Activated naive CD4-positive, alpha-beta T cell treated with anti-CD3 and anti-CD28 coated beads for 36 hours (primary cell): ENCODE measurements around the gene GGPS1. TPM values are rescaled to one million over a fixed set of nuclear protein-coding genes. Genes with fewer than 3 reads are reported as not detected.
A peak's percentile ranks its signal among the peaks of the same experiment; 100 is the strongest.
"Not testable (repeated sequence)": the region's sequence is repeated elsewhere in the genome, so short reads cannot be mapped to it uniquely, and the experiment has no call there.

Source experiments
- CTCF ChIA-PET: fragments of 350-600 bp; sonication (Branson Sonifier 250); formaldehyde crosslinking; loops from one replicate; lab custom pipeline; 2021; ENCODE audit warnings: antibody characterized with exemption; lab: Charles Lee
- DNase-seq: peaks from one replicate; pipeline ENCODE4 v3.0.0-alpha.2; 2020
- H3K27ac Mint-ChIP-seq: one replicate; pipeline ENCODE4 v1.8.0; 2021; ENCODE audit warnings: mild to moderate bottlenecking, mixed read lengths
- H3K27me3 Mint-ChIP-seq: one replicate; pipeline ENCODE4 v1.8.0; 2021; ENCODE audit warnings: low read depth, mixed read lengths
- H3K36me3 Mint-ChIP-seq: one replicate; pipeline ENCODE4 v1.8.0; 2021; ENCODE audit warnings: low read depth, mixed read lengths
- H3K4me1 Mint-ChIP-seq: one replicate; pipeline ENCODE4 v1.8.0; 2021; ENCODE audit warnings: low read depth, mixed read lengths
- H3K4me3 Mint-ChIP-seq: one replicate; pipeline ENCODE4 v1.8.0; 2021; ENCODE audit warnings: mild to moderate bottlenecking, moderate library complexity, mixed read lengths
- H3K9me3 Mint-ChIP-seq: one replicate; pipeline ENCODE4 v1.8.0; 2021; ENCODE audit warnings: mixed read lengths
- intact Hi-C: fragments of 100-400 bp; cut with micrococcal nuclease; formaldehyde crosslinking; loops from one replicate; pipeline ENCODE4 v1.15.1; 2023
- total RNA-seq, 2 experiments: library from RNA; stranded (reverse); gene quantifications; one replicate each; pipeline ENCODE4 v1.2.3, GENCODE V29; 2021

Gene GGPS1
- total RNA-seq, 2 experiments from 2014 or later = 35.3 to 36.9 TPM

DNA sequence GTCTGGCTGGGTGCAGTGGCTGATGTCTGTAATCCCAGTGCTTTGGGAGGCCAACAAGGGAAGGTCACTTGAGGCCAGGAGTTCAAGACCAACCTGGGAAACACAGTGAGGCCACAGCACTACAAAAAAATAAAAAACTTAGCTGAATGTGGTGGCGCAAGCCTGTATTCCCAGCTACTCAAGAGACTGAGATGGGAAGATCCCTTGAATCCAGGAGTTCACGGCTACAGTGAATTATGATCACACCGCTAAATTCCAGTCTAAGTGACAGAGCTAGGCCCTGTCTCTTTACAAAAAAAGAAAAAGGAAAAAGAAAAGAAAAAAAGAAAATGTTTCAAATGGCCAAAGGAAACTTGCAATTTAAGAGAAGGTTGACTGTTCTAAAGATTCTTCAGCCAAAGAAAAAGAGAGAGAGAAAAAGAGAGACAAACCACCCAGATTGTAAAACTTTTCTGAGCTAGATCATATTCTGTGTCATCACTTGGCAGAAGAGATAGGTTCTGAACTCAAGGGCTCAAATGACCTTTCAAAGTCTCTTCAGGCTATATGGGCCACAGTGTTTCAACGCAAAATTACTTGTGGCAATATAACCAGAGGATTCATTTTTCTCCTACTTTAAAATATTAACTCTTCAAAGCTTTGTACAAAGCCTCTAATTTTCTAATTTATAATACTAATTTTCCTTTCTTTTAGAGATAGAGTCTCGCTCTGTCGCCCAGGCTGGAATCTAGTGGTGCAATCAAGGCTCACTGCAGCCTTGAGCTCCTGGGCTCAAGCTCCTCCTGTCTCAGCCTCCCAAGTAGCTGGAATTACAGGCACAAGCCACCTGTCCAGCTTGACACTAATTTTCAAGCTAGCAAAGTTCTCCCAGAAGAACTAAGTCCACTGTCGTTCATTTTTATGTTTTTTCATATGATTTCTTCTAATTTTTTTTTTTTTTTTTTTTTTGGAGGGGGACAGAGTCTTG is 20.9 kb upstream of the GGPS1 start:
- H3K36me3 Mint-ChIP-seq = peaks cover 6% of the 10 kb centered on the region
- CTCF ChIA-PET = interaction anchor here (0.7 kb wide), 1 partner anchor 21 kb away, joined by 3 read pairs; the partner anchor contains the start of genes ARID4B and GGPS1
- no peaks in the 10 kb centered on the region for H3K9me3 Mint-ChIP-seq
- H3K27me3 Mint-ChIP-seq = no peaks in the 10 kb centered on the region
- no peak overlapping the region for H3K4me3 Mint-ChIP-seq
- intact Hi-C loops = no loop called here
- no peak for DNase-seq
- H3K4me1 Mint-ChIP-seq = peaks cover 57% of the 10 kb centered on the region
- H3K27ac Mint-ChIP-seq = peak overlapping the region; percentile 22

DNA sequence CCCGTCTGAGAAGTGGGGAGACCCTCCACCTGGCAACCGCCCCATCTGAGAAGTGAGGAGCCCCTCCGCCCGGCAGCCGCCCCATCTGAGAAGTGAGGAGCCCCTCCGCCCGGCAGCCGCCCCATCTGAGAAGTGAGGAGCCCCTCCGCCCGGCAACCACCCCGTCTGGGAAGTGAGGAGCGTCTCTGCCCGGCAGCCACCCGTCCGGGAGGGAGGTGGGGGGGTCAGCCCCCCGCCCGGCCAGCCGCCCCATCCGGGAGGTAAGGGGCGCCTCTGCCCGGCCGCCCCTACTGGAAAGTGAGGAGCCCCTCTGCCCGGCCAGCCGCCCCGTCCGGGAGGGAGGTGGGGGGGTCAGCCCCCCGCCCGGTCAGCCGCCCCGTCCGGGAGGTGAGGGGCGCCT is 19.2 kb upstream of the GGPS1 start:
- H3K36me3 Mint-ChIP-seq, H3K4me3 Mint-ChIP-seq, H3K27me3 Mint-ChIP-seq, DNase-seq, H3K27ac Mint-ChIP-seq, CTCF ChIA-PET, H3K9me3 Mint-ChIP-seq, intact Hi-C loops: not testable (repeated sequence)
- H3K4me1 Mint-ChIP-seq = peaks cover 68% of the 10 kb centered on the region

DNA sequence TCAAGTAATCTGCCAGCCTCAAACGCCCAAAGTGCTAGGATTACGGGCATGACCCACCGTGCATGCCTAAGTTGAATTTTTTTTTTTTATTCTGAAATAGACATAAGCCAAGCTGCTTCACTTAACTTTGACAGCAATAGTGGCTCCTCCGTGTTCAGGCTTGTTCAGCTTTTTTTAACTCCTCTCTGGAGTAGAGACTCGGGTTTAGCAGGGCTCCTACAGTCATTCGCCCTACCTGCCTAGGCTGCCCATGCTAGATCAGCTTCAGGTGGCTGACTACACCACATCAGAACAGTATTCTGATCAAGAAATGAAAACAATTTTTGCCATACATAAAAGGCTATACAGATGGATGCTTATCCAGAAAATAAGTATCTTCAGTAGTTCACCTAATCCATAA is 15.1 kb upstream of the GGPS1 start:
- Mint-ChIP-seq H3K27me3 (no peaks in the 10 kb centered on the region), H3K27ac (peak overlapping the region; percentile 47), H3K9me3 (no peaks in the 10 kb centered on the region), H3K36me3 (peaks cover 5% of the 10 kb centered on the region), H3K4me3 (peak overlapping the region; percentile 33), H3K4me1 (peaks cover 59% of the 10 kb centered on the region)
- intact Hi-C loops = loop anchor here (1.0 kb wide), 1 partner anchor 8 kb away; no protein-coding TSS in a partner anchor
- CTCF ChIA-PET = interaction anchor here (1.0 to 1.6 kb wide), 5 partner anchors 11 to 60 kb away, joined by 3 to 7 read pairs (median 4); no protein-coding TSS in a partner anchor
- peak; percentile 17 for DNase-seq

DNA sequence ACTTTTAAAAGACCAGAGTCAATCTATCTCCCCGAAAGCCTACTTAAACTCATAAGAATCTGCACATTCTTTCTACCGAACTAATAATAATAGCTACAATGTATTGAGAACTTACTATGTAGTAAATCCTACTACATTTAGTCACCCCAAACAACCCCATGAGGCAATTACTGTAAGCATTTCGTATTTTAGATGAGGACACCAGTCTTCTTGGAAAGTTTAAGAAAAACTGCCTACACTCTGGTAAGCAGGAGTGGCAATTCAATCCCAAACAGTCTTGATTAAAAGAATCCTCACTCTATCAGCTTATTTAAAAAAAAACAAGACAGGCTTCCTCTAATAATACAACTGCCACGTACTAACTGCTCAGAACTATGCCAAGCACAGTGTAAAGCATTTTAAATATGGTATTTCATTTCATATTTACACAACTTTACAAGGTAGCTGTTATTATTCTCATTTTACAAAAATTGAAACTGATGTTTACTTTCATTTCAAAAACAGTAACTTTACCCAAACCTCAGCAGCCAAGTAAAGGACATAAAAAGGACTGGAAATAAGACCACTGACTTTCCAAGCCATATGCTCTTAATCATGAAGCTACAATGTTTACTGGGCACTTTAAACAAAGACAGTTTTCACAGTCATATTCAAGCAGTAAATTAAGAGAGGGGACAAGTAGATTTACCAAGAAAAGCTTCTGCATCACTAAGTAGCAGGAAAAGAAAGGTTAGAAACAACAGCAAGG is 14.3 kb upstream of the GGPS1 start:
- Mint-ChIP-seq H3K36me3 (peaks cover 13% of the 10 kb centered on the region), H3K9me3 (no peaks in the 10 kb centered on the region), H3K4me3 (peak overlapping the region; percentile 28), H3K4me1 (peaks cover 65% of the 10 kb centered on the region), H3K27me3 (no peaks in the 10 kb centered on the region), H3K27ac (peak overlapping the region; percentile 47)
- CTCF ChIA-PET = interaction anchor here (0.6 to 1.4 kb wide), 8 partner anchors 8 to 61 kb away, joined by 3 to 7 read pairs (median 4); no protein-coding TSS in a partner anchor
- intact Hi-C loops = loop anchor here (1.0 to 2.0 kb wide), 2 partner anchors 7 to 15 kb away; no protein-coding TSS in a partner anchor
- DNase-seq = no peak

DNA sequence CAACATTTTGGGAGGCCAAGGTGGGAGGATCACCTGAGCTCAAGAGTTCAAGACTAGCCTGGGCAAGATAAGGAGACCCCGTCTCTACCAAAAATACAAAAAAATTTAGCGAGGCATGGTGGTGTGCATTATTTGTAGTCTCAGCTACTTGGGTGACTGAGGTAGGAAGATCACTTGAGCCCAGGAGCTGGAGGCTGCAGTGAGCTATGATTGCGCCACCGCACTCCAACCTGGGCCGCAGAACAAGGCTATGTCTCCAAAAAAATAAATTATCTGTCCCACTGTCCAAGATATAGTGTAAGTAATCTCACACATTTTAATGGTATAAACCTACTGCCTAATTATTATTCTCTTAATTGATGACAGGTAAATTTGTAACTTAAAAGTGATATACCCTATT is 13.2 kb upstream of the GGPS1 start:
- Mint-ChIP-seq H3K9me3 (no peaks in the 10 kb centered on the region), H3K36me3 (peaks cover 13% of the 10 kb centered on the region), H3K4me3 (no peak overlapping the region), H3K4me1 (peaks cover 71% of the 10 kb centered on the region), H3K27me3 (no peaks in the 10 kb centered on the region), H3K27ac (peak overlapping the region; percentile 18)
- DNase-seq = no peak
- CTCF ChIA-PET = interaction anchor here (1.4 kb wide), 1 partner anchor 102 kb away, joined by 3 read pairs; no protein-coding TSS in a partner anchor
- intact Hi-C loops = loop anchor here (2.0 kb wide), 1 partner anchor 16 kb away; no protein-coding TSS in a partner anchor

DNA sequence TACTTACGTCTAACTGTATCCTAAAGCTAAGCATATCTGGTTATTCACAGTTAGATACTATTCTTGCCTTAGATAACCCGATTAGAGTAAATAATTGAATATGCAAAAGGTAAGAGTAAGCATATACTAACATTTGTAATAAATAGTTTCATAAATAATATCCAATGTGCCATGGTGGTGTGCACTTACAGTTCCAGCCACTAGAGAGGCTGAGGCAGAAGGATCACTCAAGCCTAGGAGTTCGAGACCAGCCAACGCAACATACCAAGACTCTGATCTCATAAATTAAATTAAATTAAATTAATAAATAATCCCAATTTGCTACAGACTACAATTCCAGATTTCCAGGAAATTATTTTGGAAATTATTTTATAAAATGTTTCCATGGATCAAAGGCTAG is 12.6 kb upstream of the GGPS1 start:
- no peak for DNase-seq
- CTCF ChIA-PET = interaction anchor here (1.4 kb wide), 1 partner anchor 101 kb away, joined by 3 read pairs; no protein-coding TSS in a partner anchor
- H3K27me3 Mint-ChIP-seq = no peaks in the 10 kb centered on the region
- peaks cover 72% of the 10 kb centered on the region for H3K4me1 Mint-ChIP-seq
- H3K27ac Mint-ChIP-seq = no peak overlapping the region
- no peak overlapping the region for H3K4me3 Mint-ChIP-seq
- H3K36me3 Mint-ChIP-seq = peaks cover 17% of the 10 kb centered on the region
- H3K9me3 Mint-ChIP-seq = no peaks in the 10 kb centered on the region
- intact Hi-C loops = loop anchor here (2.0 kb wide), 1 partner anchor 17 kb away; no protein-coding TSS in a partner anchor

DNA sequence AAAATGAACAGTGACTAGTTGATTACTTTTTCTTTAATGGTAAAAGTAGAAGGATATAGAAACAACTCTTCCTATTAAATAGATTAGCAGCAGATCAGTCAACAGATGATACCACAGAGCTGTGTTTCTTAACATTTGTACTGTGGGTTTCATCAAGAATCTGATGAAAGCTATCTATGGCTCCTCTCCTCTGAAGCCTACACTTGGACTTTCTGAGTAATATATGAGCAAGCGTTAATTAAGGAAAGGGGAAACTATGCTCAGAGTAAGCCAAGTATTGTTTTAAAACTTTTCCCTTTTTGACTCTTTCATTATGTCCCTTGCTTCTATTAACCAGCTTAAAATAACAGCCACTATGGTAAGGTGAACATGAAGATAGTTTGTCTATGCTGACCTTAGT is 11.2 kb upstream of the GGPS1 start:
- H3K4me1 Mint-ChIP-seq = peaks cover 75% of the 10 kb centered on the region
- CTCF ChIA-PET = interaction anchor here (1.2 kb wide), 1 partner anchor 13 kb away, joined by 3 read pairs; no protein-coding TSS in a partner anchor
- H3K36me3 Mint-ChIP-seq = peaks cover 24% of the 10 kb centered on the region
- no peak for DNase-seq
- intact Hi-C loops = loop anchor here (1.0 kb wide), 1 partner anchor 11 kb away; the partner anchor contains the start of genes ARID4B and GGPS1
- no peak overlapping the region for H3K4me3 Mint-ChIP-seq
- H3K27ac Mint-ChIP-seq = peak overlapping the region; percentile 60
- no peaks in the 10 kb centered on the region for H3K9me3 Mint-ChIP-seq
- no peaks in the 10 kb centered on the region for H3K27me3 Mint-ChIP-seq

DNA sequence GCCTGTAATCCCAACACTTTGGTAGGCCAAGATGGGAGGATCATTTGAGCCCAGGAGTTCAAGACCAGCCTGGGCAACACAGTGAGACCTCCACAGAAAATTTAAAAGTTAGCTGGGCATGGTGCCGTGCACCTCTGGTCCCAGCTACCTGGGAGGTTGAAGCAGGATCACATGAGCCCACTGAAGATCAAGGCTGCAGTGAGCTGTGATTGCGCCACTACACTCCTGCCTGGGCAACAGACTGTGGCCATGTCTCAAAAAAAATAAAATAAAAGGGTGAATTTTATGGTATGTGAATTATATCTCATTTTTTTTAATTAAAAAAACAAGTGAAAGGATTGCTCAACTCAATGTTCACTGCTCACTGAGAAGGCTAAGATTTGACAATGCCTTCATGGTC is 9.1 kb upstream of the GGPS1 start:
- intact Hi-C loops = no loop called here
- H3K27ac Mint-ChIP-seq = no peak overlapping the region

DNA sequence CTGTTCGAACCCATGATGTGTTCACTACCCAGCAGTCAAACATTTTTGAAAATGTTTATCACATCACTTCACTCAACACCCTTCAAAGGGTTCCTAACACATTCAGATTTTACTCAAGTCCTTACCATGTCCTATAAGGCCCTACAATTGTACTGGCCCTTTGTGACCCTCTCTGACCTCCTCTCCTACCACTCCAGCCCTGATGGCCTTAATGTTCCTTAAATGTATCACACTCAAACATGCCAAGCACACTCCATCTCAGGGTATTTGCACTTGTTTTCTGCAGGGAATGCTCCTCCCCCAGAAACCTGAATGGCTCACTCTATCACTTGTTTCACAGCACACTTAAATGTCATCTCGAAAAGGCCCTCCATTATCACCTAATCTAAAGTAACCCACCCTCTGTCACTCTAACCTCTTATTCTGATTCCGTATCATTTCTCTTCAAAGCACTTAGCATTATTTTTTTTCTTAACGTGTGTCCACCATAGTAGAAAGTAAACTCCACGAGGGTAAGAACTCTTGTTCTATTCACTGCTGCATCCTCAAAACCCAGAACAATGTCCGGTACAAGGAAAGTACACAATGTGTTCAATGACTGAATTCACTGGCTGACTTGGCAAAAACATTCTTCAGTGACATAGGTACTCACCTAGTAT is 7.7 kb upstream of the GGPS1 start:
- intact Hi-C loops = loop anchor here (1.0 kb wide), 1 partner anchor 7 kb away; no protein-coding TSS in a partner anchor
- Mint-ChIP-seq H3K27ac (peak overlapping the region; percentile 55), H3K4me1 (peaks cover 70% of the 10 kb centered on the region), H3K27me3 (no peaks in the 10 kb centered on the region), H3K4me3 (no peak overlapping the region), H3K9me3 (no peaks in the 10 kb centered on the region), H3K36me3 (peaks cover 30% of the 10 kb centered on the region)
- CTCF ChIA-PET = no interaction called here
- DNase-seq = no peak

More for the DNA sequence above, 9.1 kb upstream of the GGPS1 start:
- H3K27me3 Mint-ChIP-seq = no peaks in the 10 kb centered on the region
- H3K4me3 Mint-ChIP-seq = no peak overlapping the region
- DNase-seq = no peak
- CTCF ChIA-PET = interaction anchor here (0.7 kb wide), 1 partner anchor 192 kb away, joined by 3 read pairs; no protein-coding TSS in a partner anchor
- H3K9me3 Mint-ChIP-seq = no peaks in the 10 kb centered on the region
- H3K4me1 Mint-ChIP-seq = peaks cover 71% of the 10 kb centered on the region
- peaks cover 27% of the 10 kb centered on the region for H3K36me3 Mint-ChIP-seq

DNA sequence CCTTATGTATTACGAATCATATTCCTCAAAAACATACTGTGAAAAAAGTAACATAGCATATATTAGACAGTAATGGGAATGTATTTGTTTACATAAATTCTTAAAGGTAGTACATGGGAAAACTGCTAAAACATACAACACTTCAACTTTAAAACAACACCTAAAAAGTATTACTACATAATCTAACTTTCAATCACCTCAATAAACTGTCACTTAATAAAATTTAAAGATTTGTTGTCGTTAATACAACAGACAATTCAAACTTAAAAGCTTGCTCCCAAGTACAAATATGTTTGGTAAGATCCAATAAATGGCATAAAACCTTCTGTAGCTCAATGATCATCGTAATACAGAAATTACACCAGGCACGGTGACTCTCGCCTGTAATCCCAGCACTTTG is 4.1 kb upstream of the GGPS1 start:
- Mint-ChIP-seq H3K27me3 (no peaks in the 10 kb centered on the region), H3K4me1 (peaks cover 51% of the 10 kb centered on the region), H3K9me3 (no peaks in the 10 kb centered on the region), H3K36me3 (peaks cover 33% of the 10 kb centered on the region), H3K27ac (peak overlapping the region; percentile 73), H3K4me3 (peak overlapping the region; percentile 51)
- intact Hi-C loops = no loop called here
- DNase-seq = no peak
- CTCF ChIA-PET = interaction anchor here (0.7 to 1.4 kb wide), 5 partner anchors 11 to 92 kb away, joined by 3 to 4 read pairs (median 3); no protein-coding TSS in a partner anchor

DNA sequence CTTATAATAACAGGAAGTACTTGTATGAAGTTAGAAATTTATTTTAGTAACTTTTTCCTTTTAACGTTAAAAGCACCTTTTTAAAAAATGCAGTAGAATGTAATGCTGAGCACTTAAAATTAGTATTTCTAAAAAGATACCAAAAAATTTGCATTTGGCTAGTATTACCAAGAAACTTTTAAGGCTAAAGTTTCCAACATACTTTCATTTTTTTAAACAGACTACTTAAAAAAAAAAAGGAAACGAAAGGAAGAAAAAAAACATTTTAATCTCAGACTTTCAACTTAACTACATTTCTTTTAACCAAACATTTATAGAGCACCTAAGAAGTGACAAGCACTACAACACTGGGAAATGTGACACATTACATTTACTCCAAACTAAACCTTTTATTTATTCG is 3.2 kb upstream of the GGPS1 start:
- Mint-ChIP-seq H3K27me3 (no peaks in the 10 kb centered on the region), H3K4me1 (peaks cover 47% of the 10 kb centered on the region), H3K9me3 (no peaks in the 10 kb centered on the region), H3K27ac (peak overlapping the region; percentile 91), H3K4me3 (peak overlapping the region; percentile 93), H3K36me3 (peaks cover 31% of the 10 kb centered on the region)
- intact Hi-C loops = loop anchor here (5.0 kb wide), 2 partner anchors 223 to 603 kb away; no protein-coding TSS in a partner anchor
- CTCF ChIA-PET = interaction anchor here (0.6 to 1.4 kb wide), 4 partner anchors 11 to 107 kb away, joined by 3 read pairs; no protein-coding TSS in a partner anchor
- DNase-seq = no peak
